BLaER1 (cell line): ENCODE results near the gene CD27.
A peak's percentile ranks its signal among the peaks of the same experiment; 100 is the strongest.

Experiments
- H3K27ac ChIP-seq: shearing (Covaris generic); formaldehyde crosslinking; 2 replicates; pipeline ENCODE4 v1.8.1; 2022
- H3K27me3 ChIP-seq: shearing (Covaris generic); formaldehyde crosslinking; 2 replicates; pipeline ENCODE4 v1.8.1; 2022
- H3K36me3 ChIP-seq: shearing (Covaris generic); formaldehyde crosslinking; 2 replicates; pipeline ENCODE4 v1.8.1; 2022
- H3K4me1 ChIP-seq: shearing (Covaris generic); formaldehyde crosslinking; 2 replicates; pipeline ENCODE4 v1.8.1; 2022
- H3K4me2 ChIP-seq: shearing (Covaris generic); formaldehyde crosslinking; 2 replicates; pipeline ENCODE4 v1.8.1; 2022
- H3K4me3 ChIP-seq: shearing (Covaris generic); formaldehyde crosslinking; 2 replicates; pipeline ENCODE4 v1.8.1; 2022
- H3K9ac ChIP-seq: shearing (Covaris generic); formaldehyde crosslinking; 2 replicates; pipeline ENCODE4 v1.8.1; 2022
- H3K9me3 ChIP-seq: shearing (Covaris generic); formaldehyde crosslinking; 2 replicates; pipeline ENCODE4 v1.8.1; 2022
- H4K20me1 ChIP-seq: shearing (Covaris generic); formaldehyde crosslinking; 2 replicates; pipeline ENCODE4 v1.8.1; 2022
- Cebpa-rat ChIP-seq: shearing (Covaris generic); IDR thresholded peaks from 2 replicates; pipeline ENCODE4 v1.8.1; 2022

The CD27 gene

GRCh38 chr12:6434205-6435140, 10.3 kb upstream of the CD27 start:
- H3K9ac ChIP-seq = no peak overlapping the region
- TF ChIP-seq Cebpa-rat = no peak
- H3K9me3 ChIP-seq = no peaks in the 10 kb centered on the region
- H3K4me2 ChIP-seq = peak overlapping the region; percentile 52
- H3K27me3 ChIP-seq = no peaks in the 10 kb centered on the region
- H3K27ac ChIP-seq = no peak overlapping the region
- peaks cover 63% of the 10 kb centered on the region for H3K4me1 ChIP-seq
- no peaks in the 10 kb centered on the region for H4K20me1 ChIP-seq
- no peak overlapping the region for H3K4me3 ChIP-seq
- H3K36me3 ChIP-seq = no peaks in the 10 kb centered on the region

GRCh38 chr12:6435961-6436715, 8.6 kb upstream of the CD27 start:
- H3K36me3 ChIP-seq = no peaks in the 10 kb centered on the region
- H3K4me3 ChIP-seq = no peak overlapping the region
- no peaks in the 10 kb centered on the region for H3K27me3 ChIP-seq
- no peak overlapping the region for H3K9ac ChIP-seq
- peaks cover 52% of the 10 kb centered on the region for H3K4me1 ChIP-seq
- H3K9me3 ChIP-seq = no peaks in the 10 kb centered on the region
- TF ChIP-seq Cebpa-rat = no peak
- H4K20me1 ChIP-seq = no peaks in the 10 kb centered on the region
- H3K4me2 ChIP-seq = no peak overlapping the region
- no peak overlapping the region for H3K27ac ChIP-seq

- no peak overlapping the region for H3K9ac ChIP-seq
- H3K27ac ChIP-seq = no peak overlapping the region
- TF ChIP-seq Cebpa-rat = no peak
- no peaks in the 10 kb centered on the region for H3K9me3 ChIP-seq
- peaks cover 52% of the 10 kb centered on the region for H3K4me1 ChIP-seq
- H3K4me2 ChIP-seq = no peak overlapping the region
- H3K4me3 ChIP-seq = no peak overlapping the region
- H3K36me3 ChIP-seq = no peaks in the 10 kb centered on the region
- no peaks in the 10 kb centered on the region for H3K27me3 ChIP-seq
- H4K20me1 ChIP-seq = no peaks in the 10 kb centered on the region
Measured at GRCh38 chr12:6437586-6437985, 7.2 kb upstream of the CD27 start.

GRCh38 chr12:6438345-6438744, 6.4 kb upstream of the CD27 start:
- H3K27me3 ChIP-seq = no peaks in the 10 kb centered on the region
- H3K4me1 ChIP-seq = peaks cover 52% of the 10 kb centered on the region
- H3K27ac ChIP-seq = no peak overlapping the region
- no peaks in the 10 kb centered on the region for H3K9me3 ChIP-seq
- H3K4me2 ChIP-seq = no peak overlapping the region
- H4K20me1 ChIP-seq = no peaks in the 10 kb centered on the region
- H3K9ac ChIP-seq = no peak overlapping the region
- H3K36me3 ChIP-seq = no peaks in the 10 kb centered on the region
- TF ChIP-seq Cebpa-rat = no peak
- H3K4me3 ChIP-seq = no peak overlapping the region

GRCh38 chr12:6440391-6440790, 4.4 kb upstream of the CD27 start:
- no peak for TF ChIP-seq Cebpa-rat
- Histone ChIP-seq H3K4me1 (peaks cover 55% of the 10 kb centered on the region), H3K4me2 (no peak overlapping the region), H3K9me3 (no peaks in the 10 kb centered on the region), H3K27ac (no peak overlapping the region), H4K20me1 (no peaks in the 10 kb centered on the region), H3K27me3 (no peaks in the 10 kb centered on the region), H3K4me3 (no peak overlapping the region), H3K9ac (no peak overlapping the region), H3K36me3 (no peaks in the 10 kb centered on the region)

GRCh38 chr12:6442836-6443235, 1.9 kb upstream of the CD27 start:
- no peaks in the 10 kb centered on the region for H3K36me3 ChIP-seq
- TF ChIP-seq Cebpa-rat = no peak
- H3K9me3 ChIP-seq = no peaks in the 10 kb centered on the region
- H3K4me1 ChIP-seq = peaks cover 79% of the 10 kb centered on the region
- peak overlapping the region; percentile 54; the same call in 1 of the 2 replicates for H3K9ac ChIP-seq
- H3K4me2 ChIP-seq = peak overlapping the region; percentile 72
- H3K4me3 ChIP-seq = no peak overlapping the region
- peak overlapping the region; percentile 75 for H3K27ac ChIP-seq
- no peaks in the 10 kb centered on the region for H3K27me3 ChIP-seq
- H4K20me1 ChIP-seq = no peaks in the 10 kb centered on the region

- no peak overlapping the region for H3K4me3 ChIP-seq
- H3K9me3 ChIP-seq = no peaks in the 10 kb centered on the region
- H4K20me1 ChIP-seq = no peaks in the 10 kb centered on the region
- peak overlapping the region; percentile 75 for H3K27ac ChIP-seq
- no peaks in the 10 kb centered on the region for H3K36me3 ChIP-seq
- peaks cover 81% of the 10 kb centered on the region for H3K4me1 ChIP-seq
- H3K27me3 ChIP-seq = no peaks in the 10 kb centered on the region
- TF ChIP-seq Cebpa-rat = no peak
- peak overlapping the region; percentile 72 for H3K4me2 ChIP-seq
- H3K9ac ChIP-seq = peak overlapping the region; percentile 21; the same call in 1 of the 2 replicates
Measured at GRCh38 chr12:6443361-6443983, 1.3 kb upstream of the CD27 start.

- no peak for TF ChIP-seq Cebpa-rat
- Histone ChIP-seq H3K27ac (peak overlapping the region; percentile 75), H3K36me3 (no peaks in the 10 kb centered on the region), H3K4me1 (peaks cover 82% of the 10 kb centered on the region), H3K27me3 (no peaks in the 10 kb centered on the region), H3K9me3 (no peaks in the 10 kb centered on the region), H3K4me3 (no peak overlapping the region), H4K20me1 (no peaks in the 10 kb centered on the region), H3K9ac (peak overlapping the region; percentile 15; the same call in 1 of the 2 replicates), H3K4me2 (peak overlapping the region; percentile 72)
Measured at GRCh38 chr12:6444031-6444430, 724 bp upstream of the CD27 start.

GRCh38 chr12:6450091-6450868, 5.5 kb downstream of the CD27 start:
- H3K36me3 ChIP-seq = peaks cover 23% of the 10 kb centered on the region
- H3K27ac ChIP-seq = peak overlapping the region; percentile 94
- H3K4me2 ChIP-seq = peak overlapping the region; percentile 98
- no peaks in the 10 kb centered on the region for H3K27me3 ChIP-seq
- H3K9ac ChIP-seq = peak overlapping the region; percentile 87
- no peak for TF ChIP-seq Cebpa-rat
- H4K20me1 ChIP-seq = no peaks in the 10 kb centered on the region
- H3K4me1 ChIP-seq = peaks cover 85% of the 10 kb centered on the region
- H3K4me3 ChIP-seq = peak overlapping the region; percentile 75
- no peaks in the 10 kb centered on the region for H3K9me3 ChIP-seq
